HepG2 (cell line): Measurements from ENCODE around the gene FAM174C. TPM values are rescaled to one million over a fixed set of nuclear protein-coding genes. Genes with fewer than 3 reads are reported as not detected.

Experiments
- ATF6 ChIP-seq: sonication (generic); formaldehyde crosslinking; conservative IDR thresholded peaks from 2 replicates; pipeline ENCODE4 v1.4.0; 2020; ENCODE audit warnings: missing genetic modification reagents
- ELF4 ChIP-seq: sonication (generic); formaldehyde crosslinking; IDR thresholded peaks from 2 replicates; pipeline ENCODE4 v1.5.0; 2020; ENCODE audit warnings: missing genetic modification reagents, mild to moderate bottlenecking, moderate library complexity, borderline replicate concordance
- HIVEP1 ChIP-seq: sonication (generic); formaldehyde crosslinking; IDR thresholded peaks from 2 replicates; pipeline ENCODE4 v1.4.0; 2020; ENCODE audit warnings: mild to moderate bottlenecking, missing genetic modification reagents
- ISX ChIP-seq: sonication (generic); formaldehyde crosslinking; conservative IDR thresholded peaks from 2 replicates; pipeline ENCODE4 v1.5.0; 2020; ENCODE audit warnings: missing genetic modification reagents
- NCOA5 ChIP-seq: sonication (generic); formaldehyde crosslinking; IDR thresholded peaks from 2 replicates; pipeline ENCODE4 v1.4.0; 2020; ENCODE audit warnings: missing genetic modification reagents
- ONECUT2 ChIP-seq: sonication (generic); formaldehyde crosslinking; IDR thresholded peaks from 2 replicates; pipeline ENCODE4 v1.4.0; 2020; ENCODE audit warnings: missing genetic modification reagents
- PAX8 ChIP-seq: sonication (generic); formaldehyde crosslinking; IDR thresholded peaks from 2 replicates; pipeline ENCODE4 v1.8.0; 2022; ENCODE audit warnings: mild to moderate bottlenecking, missing genetic modification reagents, borderline replicate concordance
- POLR2AphosphoS2 ChIP-seq: IDR thresholded peaks from 2 replicates; pipeline ENCODE4 v1.6.1; 2011; ENCODE audit warnings: low read depth, low read length, improper control_type of control experiment
- RFX1 ChIP-seq: fragments of 450-650 bp; IDR thresholded peaks from 2 replicates; pipeline ENCODE4 v1.6.1; 2017
- SIX1 ChIP-seq: sonication (generic); formaldehyde crosslinking; IDR thresholded peaks from 2 replicates; pipeline ENCODE4 v1.4.0; 2020; ENCODE audit warnings: missing genetic modification reagents, borderline replicate concordance
- SRY ChIP-seq: sonication (generic); formaldehyde crosslinking; IDR thresholded peaks from 2 replicates; pipeline ENCODE4 v1.8.0; 2022; ENCODE audit warnings: mild to moderate bottlenecking, missing genetic modification reagents
- THAP8 ChIP-seq: sonication (generic); formaldehyde crosslinking; IDR thresholded peaks from 2 replicates; pipeline ENCODE4 v1.5.1; 2020; ENCODE audit warnings: missing genetic modification reagents, mild to moderate bottlenecking, borderline replicate concordance
- TIGD3 ChIP-seq: sonication (generic); formaldehyde crosslinking; IDR thresholded peaks from 2 replicates; pipeline ENCODE4 v1.5.1; 2020; ENCODE audit warnings: mild to moderate bottlenecking, missing genetic modification reagents, borderline replicate concordance
- ZBTB25 ChIP-seq: IDR thresholded peaks from 2 replicates; pipeline ENCODE4 v1.6.1; 2018; ENCODE audit warnings: missing genetic modification reagents
- ZC3H4 ChIP-seq: sonication (generic); formaldehyde crosslinking; IDR thresholded peaks from 2 replicates; pipeline ENCODE4 v1.4.0; 2020; ENCODE audit warnings: missing genetic modification reagents, borderline replicate concordance
- ZFY ChIP-seq: sonication (generic); formaldehyde crosslinking; IDR thresholded peaks from 2 replicates; pipeline ENCODE4 v1.4.0; 2020; ENCODE audit warnings: missing genetic modification reagents
- ZMYM2 ChIP-seq: sonication (generic); formaldehyde crosslinking; IDR thresholded peaks from 2 replicates; pipeline ENCODE4 v1.8.0; 2022; ENCODE audit warnings: mild to moderate bottlenecking, missing genetic modification reagents
- ZNF101 ChIP-seq: sonication (generic); formaldehyde crosslinking; IDR thresholded peaks from 2 replicates; pipeline ENCODE4 v1.4.0; 2020; ENCODE audit warnings: mild to moderate bottlenecking, low read depth, missing genetic modification reagents, borderline replicate concordance
- ZNF256 ChIP-seq: sonication (generic); formaldehyde crosslinking; conservative IDR thresholded peaks from 2 replicates; pipeline ENCODE4 v1.4.0; 2020; ENCODE audit warnings: missing genetic modification reagents
- ZNF329 ChIP-seq: sonication (generic); formaldehyde crosslinking; IDR thresholded peaks from 2 replicates; pipeline ENCODE4 v1.9.0; 2021; ENCODE audit warnings: low read depth, mild to moderate bottlenecking, missing genetic modification reagents
- ZNF343 ChIP-seq: sonication (generic); formaldehyde crosslinking; IDR thresholded peaks from 2 replicates; pipeline ENCODE4 v1.4.0; 2020; ENCODE audit warnings: mild to moderate bottlenecking, missing genetic modification reagents
- ZNF354B ChIP-seq: sonication (generic); formaldehyde crosslinking; IDR thresholded peaks from 2 replicates; pipeline ENCODE4 v1.8.0; 2022; ENCODE audit warnings: mild to moderate bottlenecking, missing genetic modification reagents
- ZNF367 ChIP-seq: sonication (generic); formaldehyde crosslinking; IDR thresholded peaks from 2 replicates; pipeline ENCODE4 v1.4.0; 2020; ENCODE audit warnings: missing genetic modification reagents, borderline replicate concordance
- ZNF710 ChIP-seq: sonication (generic); formaldehyde crosslinking; IDR thresholded peaks from 2 replicates; pipeline ENCODE4 v1.5.0; 2020; ENCODE audit warnings: mild to moderate bottlenecking, missing genetic modification reagents, borderline replicate concordance
- polyA plus RNA-seq, 8 experiments: library from polyadenylated mRNA; depleted of rRNA in 3 of 8; stranded (reverse) in 7 of 8; unstranded in 1 of 8; fragments of >200 nt; fragmentation: Illumina TruSeq in 4 of 8; extraction: Trizol in 4 of 8; gene quantifications; 2 replicates each; pipeline versions ENCODE4 v1.2.1 to v1.2.3, GENCODE V29; 2011 to 2016; ENCODE audit warnings: low read depth in 4 of 8, missing spikeins in 1 of 8, mixed read lengths in 1 of 8; ENCODE audit not compliant: insufficient read depth in 1 of 8
- total RNA-seq, 5 experiments: library from RNA; depleted of rRNA; stranded (reverse); fragments of >200 nt; fragmentation: Illumina TruSeq; extraction: Trizol; gene quantifications; 2 replicates each; pipeline ENCODE4 v1.2.3, GENCODE V29; 2016; ENCODE audit warnings: low read depth in 1 of 5

FAM174C gene
- total and polyA plus RNA-seq, 2 of the 13 experiments (the other 11 are each of a cell fraction or from before 2014, with no cell fraction given): 19.5 to 31.3 TPM

GRCh38 chr19:1248139-1248785 lies 27.1 kb upstream of the FAM174C start, which contains the start of gene MIDN (continued):
- TF ChIP-seq ZNF710 (CRISPR knock-in tag) (peak; percentile 76), ISX (CRISPR knock-in tag) (0 out of 2 replicates have a peak, but pooled peaks have one; percentile 13), ZMYM2 (CRISPR knock-in tag) (peak; percentile 53; the same call in 1 of the 2 replicates), SIX1 (no peak), POLR2AphosphoS2 (peak; percentile 79), ZNF367 (CRISPR knock-in tag) (no peak), ZNF343 (CRISPR knock-in tag) (no peak), ZFY (peak; percentile 84), SRY (CRISPR knock-in tag) (no peak; the same call in 1 of the 2 replicates), ZNF354B (CRISPR knock-in tag) (peak; percentile 94), PAX8 (CRISPR knock-in tag) (no peak), ELF4 (CRISPR knock-in tag) (no peak), NCOA5 (CRISPR knock-in tag) (no peak), ZBTB25 (CRISPR knock-in tag) (peak; percentile 29), ZNF329 (CRISPR knock-in tag) (no peak), ZC3H4 (0 out of 2 replicates have a peak, but pooled peaks have one; percentile 46), ZNF101 (no peak), ATF6 (CRISPR knock-in tag) (no peak), ZNF256 (CRISPR knock-in tag) (no peak), HIVEP1 (peak; percentile 84), TIGD3 (no peak), RFX1 (no peak), ONECUT2 (CRISPR knock-in tag) (no peak), THAP8 (CRISPR knock-in tag) (peak; percentile 80; the same call in 1 of the 2 replicates)
